ENCODE results near the gene ZNF710. TPM values are rescaled to one million over a fixed set of nuclear protein-coding genes. Genes with fewer than 3 reads are reported as not detected.

Gene ZNF710
- total RNA-seq, 2 experiments from 2014 or later, result 27.0 to 28.5 TPM

GRCh38 chr15:90036343-90036742 lies 35.2 kb downstream of the ZNF710 start:
- peak overlapping the region; percentile 96 for H3K27ac Mint-ChIP-seq
- peaks cover 78% of the 10 kb centered on the region for H3K4me1 Mint-ChIP-seq (ENCODE audit: low read depth)
- peak overlapping the region; percentile 2 for H3K4me3 Mint-ChIP-seq
- POLR2A ChIA-PET, result interaction anchor here (0.8 kb wide), 1 partner anchor 63 kb away, joined by 5 read pairs; no protein-coding TSS in a partner anchor
- no peaks in the 10 kb centered on the region for H3K9me3 Mint-ChIP-seq
- CTCF ChIA-PET, result no interaction called here
- no peaks in the 10 kb centered on the region for H3K27me3 Mint-ChIP-seq
- intact Hi-C loops (cut with micrococcal nuclease), result no loop called here
- H3K36me3 Mint-ChIP-seq, result no peaks in the 10 kb centered on the region
- no peak for DNase-seq

- intact Hi-C loops (cut with micrococcal nuclease), result no loop called here
- H3K4me3 Mint-ChIP-seq, result no peak overlapping the region
- ChIA-PET CTCF (interaction anchor here (1.6 kb wide), 1 partner anchor 13 kb away, joined by 3 read pairs; no protein-coding TSS in a partner anchor), POLR2A (interaction anchor here (0.8 kb wide), 1 partner anchor 62 kb away, joined by 5 read pairs; no protein-coding TSS in a partner anchor)
- no peak for DNase-seq
- H3K36me3 Mint-ChIP-seq, result no peaks in the 10 kb centered on the region
- H3K9me3 Mint-ChIP-seq, result no peaks in the 10 kb centered on the region
- peaks cover 76% of the 10 kb centered on the region for H3K4me1 Mint-ChIP-seq (ENCODE audit: low read depth)
- H3K27ac Mint-ChIP-seq, result peak overlapping the region; percentile 96
- no peaks in the 10 kb centered on the region for H3K27me3 Mint-ChIP-seq
Observed at GRCh38 chr15:90036806-90037510, 35.8 kb downstream of the ZNF710 start.

GRCh38 chr15:90037511-90037860 lies 36.4 kb downstream of the ZNF710 start:
- CTCF ChIA-PET, result interaction anchor here (1.6 kb wide), 1 partner anchor 12 kb away, joined by 3 read pairs; no protein-coding TSS in a partner anchor
- POLR2A ChIA-PET, result interaction anchor here (0.8 kb wide), 1 partner anchor 62 kb away, joined by 5 read pairs; no protein-coding TSS in a partner anchor
- DNase-seq, result no peak
- Mint-ChIP-seq H3K36me3 (no peaks in the 10 kb centered on the region), H3K27ac (peak overlapping the region; percentile 96), H3K27me3 (no peaks in the 10 kb centered on the region), H3K4me3 (no peak overlapping the region), H3K4me1 (ENCODE audit: low read depth) (peaks cover 76% of the 10 kb centered on the region), H3K9me3 (no peaks in the 10 kb centered on the region)
- intact Hi-C loops (cut with micrococcal nuclease), result no loop called here

- Mint-ChIP-seq H3K4me1 (ENCODE audit: low read depth) (peaks cover 73% of the 10 kb centered on the region), H3K27ac (peak overlapping the region; percentile 96), H3K9me3 (no peaks in the 10 kb centered on the region), H3K36me3 (no peaks in the 10 kb centered on the region), H3K4me3 (peak overlapping the region; percentile 27), H3K27me3 (no peaks in the 10 kb centered on the region)
- ChIA-PET POLR2A (no interaction called here), CTCF (interaction anchor here (1.6 kb wide), 1 partner anchor 12 kb away, joined by 3 read pairs; no protein-coding TSS in a partner anchor)
- peak; percentile 82 for DNase-seq
- intact Hi-C loops (cut with micrococcal nuclease), result loop anchor here (1.0 to 2.0 kb wide), 7 partner anchors 21 to 145 kb away; partner anchors contain the start of gene AP3S2
Observed at GRCh38 chr15:90037961-90038631, 37.0 kb downstream of the ZNF710 start.

GRCh38 chr15:90038632-90039095 lies 37.5 kb downstream of the ZNF710 start:
- DNase-seq, result no peak
- Mint-ChIP-seq H3K9me3 (no peaks in the 10 kb centered on the region), H3K27me3 (no peaks in the 10 kb centered on the region), H3K4me1 (ENCODE audit: low read depth) (peaks cover 67% of the 10 kb centered on the region), H3K36me3 (no peaks in the 10 kb centered on the region), H3K4me3 (peak overlapping the region; percentile 27), H3K27ac (peak overlapping the region; percentile 96)
- ChIA-PET POLR2A (no interaction called here), CTCF (interaction anchor here (1.6 kb wide), 1 partner anchor 11 kb away, joined by 3 read pairs; no protein-coding TSS in a partner anchor)
- intact Hi-C loops (cut with micrococcal nuclease), result loop anchor here (1.0 to 2.0 kb wide), 7 partner anchors 21 to 145 kb away; partner anchors contain the start of gene AP3S2

GRCh38 chr15:90039996-90040395 lies 38.9 kb downstream of the ZNF710 start:
- DNase-seq, result no peak
- H3K9me3 Mint-ChIP-seq, result no peaks in the 10 kb centered on the region
- H3K27ac Mint-ChIP-seq, result no peak overlapping the region
- POLR2A ChIA-PET, result no interaction called here
- no peaks in the 10 kb centered on the region for H3K27me3 Mint-ChIP-seq
- peaks cover 59% of the 10 kb centered on the region for H3K4me1 Mint-ChIP-seq (ENCODE audit: low read depth)
- CTCF ChIA-PET, result no interaction called here
- intact Hi-C loops (cut with micrococcal nuclease), result loop anchor here (2.0 kb wide), 2 partner anchors 47 to 57 kb away; no protein-coding TSS in a partner anchor
- no peak overlapping the region for H3K4me3 Mint-ChIP-seq
- H3K36me3 Mint-ChIP-seq, result no peaks in the 10 kb centered on the region

- H3K9me3 Mint-ChIP-seq, result no peaks in the 10 kb centered on the region
- ChIA-PET CTCF (no interaction called here), POLR2A (no interaction called here)
- DNase-seq, result no peak
- peaks cover 54% of the 10 kb centered on the region for H3K4me1 Mint-ChIP-seq (ENCODE audit: low read depth)
- H3K27me3 Mint-ChIP-seq, result no peaks in the 10 kb centered on the region
- intact Hi-C loops (cut with micrococcal nuclease), result no loop called here
- H3K27ac Mint-ChIP-seq, result no peak overlapping the region
- no peak overlapping the region for H3K4me3 Mint-ChIP-seq
- no peaks in the 10 kb centered on the region for H3K36me3 Mint-ChIP-seq
Observed at GRCh38 chr15:90040618-90041017, 39.5 kb downstream of the ZNF710 start.

GRCh38 chr15:90042356-90042755 lies 41.2 kb downstream of the ZNF710 start:
- peaks cover 41% of the 10 kb centered on the region for H3K4me1 Mint-ChIP-seq (ENCODE audit: low read depth)
- no peak for DNase-seq
- ChIA-PET CTCF (no interaction called here), POLR2A (interaction anchor here (1.1 kb wide), 1 partner anchor 64 kb away, joined by 3 read pairs; no protein-coding TSS in a partner anchor)
- H3K36me3 Mint-ChIP-seq, result no peaks in the 10 kb centered on the region
- H3K4me3 Mint-ChIP-seq, result no peak overlapping the region
- no peaks in the 10 kb centered on the region for H3K9me3 Mint-ChIP-seq
- no peak overlapping the region for H3K27ac Mint-ChIP-seq
- no peaks in the 10 kb centered on the region for H3K27me3 Mint-ChIP-seq
- intact Hi-C loops (cut with micrococcal nuclease), result no loop called here

GRCh38 chr15:90042766-90043529 lies 41.8 kb downstream of the ZNF710 start:
- POLR2A ChIA-PET, result no interaction called here

GRCh38 chr15:90043530-90044010 lies 42.4 kb downstream of the ZNF710 start:
- H3K27ac Mint-ChIP-seq, result no peak overlapping the region
- ChIA-PET POLR2A (no interaction called here), CTCF (no interaction called here)
- peaks cover 29% of the 10 kb centered on the region for H3K4me1 Mint-ChIP-seq (ENCODE audit: low read depth)
- H3K4me3 Mint-ChIP-seq, result no peak overlapping the region
- H3K36me3 Mint-ChIP-seq, result no peaks in the 10 kb centered on the region
- no peaks in the 10 kb centered on the region for H3K9me3 Mint-ChIP-seq
- H3K27me3 Mint-ChIP-seq, result no peaks in the 10 kb centered on the region
- intact Hi-C loops (cut with micrococcal nuclease), result no loop called here
- DNase-seq, result no peak

More at GRCh38 chr15:90042766-90043529, 41.8 kb downstream of the ZNF710 start:
- Mint-ChIP-seq H3K9me3 (no peaks in the 10 kb centered on the region), H3K27ac (no peak overlapping the region), H3K36me3 (no peaks in the 10 kb centered on the region), H3K27me3 (no peaks in the 10 kb centered on the region), H3K4me1 (ENCODE audit: low read depth) (peaks cover 35% of the 10 kb centered on the region), H3K4me3 (no peak overlapping the region)
- DNase-seq, result no peak
- CTCF ChIA-PET, result no interaction called here
- intact Hi-C loops (cut with micrococcal nuclease), result no loop called here

- CTCF ChIA-PET, result no interaction called here
- H3K4me3 Mint-ChIP-seq, result no peak overlapping the region
- H3K9me3 Mint-ChIP-seq, result no peaks in the 10 kb centered on the region
- POLR2A ChIA-PET, result no interaction called here
- H3K27ac Mint-ChIP-seq, result no peak overlapping the region
- H3K36me3 Mint-ChIP-seq, result no peaks in the 10 kb centered on the region
- H3K4me1 Mint-ChIP-seq (ENCODE audit: low read depth), result peaks cover 23% of the 10 kb centered on the region
- intact Hi-C loops (cut with micrococcal nuclease), result no loop called here
- DNase-seq, result no peak
- H3K27me3 Mint-ChIP-seq, result no peaks in the 10 kb centered on the region
Observed at GRCh38 chr15:90044191-90044590, 43.1 kb downstream of the ZNF710 start.

- no peak overlapping the region for H3K27ac Mint-ChIP-seq
Observed at GRCh38 chr15:90044916-90045371, 43.8 kb downstream of the ZNF710 start.

More at GRCh38 chr15:90044916-90045371, 43.8 kb downstream of the ZNF710 start:
- Mint-ChIP-seq H3K4me3 (no peak overlapping the region), H3K36me3 (no peaks in the 10 kb centered on the region), H3K4me1 (ENCODE audit: low read depth) (peaks cover 15% of the 10 kb centered on the region), H3K9me3 (no peaks in the 10 kb centered on the region), H3K27me3 (no peaks in the 10 kb centered on the region)
- POLR2A ChIA-PET, result no interaction called here
- DNase-seq, result no peak
- intact Hi-C loops (cut with micrococcal nuclease), result no loop called here
- CTCF ChIA-PET, result no interaction called here
